Sigmoid colon (tissue), 7 donors: ENCODE results near the gene AACS. TPM values are rescaled to one million over a fixed set of nuclear protein-coding genes. Genes with fewer than 3 reads are reported as not detected.
"Not testable (repeated sequence)": the region's sequence is repeated elsewhere in the genome, so short reads cannot be mapped to it uniquely, and the experiment has no call there.

ENCODE experiments used
- DNase-seq: peaks from one replicate; pipeline ENCODE4 v3.0.0-alpha.2; 2019
- H3K27ac ChIP-seq, 4 donors: fragments of 200-600 bp; sonication (generic); one replicate each; pipeline ENCODE4 v1.5.1; 2016 to 2019; ENCODE audit warnings: mild to moderate bottlenecking in 1 of 4
- H3K27me3 ChIP-seq, 3 donors: fragments of 200-600 bp; sonication (generic); one replicate each; pipeline ENCODE4 v1.5.1; 2019; ENCODE audit warnings: mild to moderate bottlenecking in 1 of 3
- H3K36me3 ChIP-seq, 4 donors: fragments of 200-600 bp; sonication (generic); one replicate each; pipeline ENCODE4 v1.5.1; 2016 to 2019
- H3K4me1 ChIP-seq, 4 donors: fragments of 200-600 bp; sonication (generic); one replicate each; pipeline ENCODE4 v1.5.1; 2017 to 2019
- H3K4me3 ChIP-seq, 4 donors: fragments of 200-600 bp; sonication (generic); one replicate each; pipeline ENCODE4 v1.5.1; 2017 to 2019; ENCODE audit warnings: mild to moderate bottlenecking in 2 of 4, moderate library complexity in 1 of 4
- H3K9me3 ChIP-seq, 4 donors: fragments of 200-600 bp in 3 of 4; sonication (generic) in 3 of 4; one replicate each; pipeline versions ENCODE4 v1.5.1 to v1.6.1; 2013 to 2019
- CTCF ChIP-seq, 4 experiments: fragments of 450-650 bp in 3 of 4; fragments of 200-600 bp in 1 of 4; IDR thresholded peaks; one replicate each; pipeline ENCODE4 v1.5.1; 2016 to 2019; ENCODE audit warnings: antibody characterized with exemption in 4 of 4, mild to moderate bottlenecking in 3 of 4, moderate library complexity in 2 of 4
- EP300 ChIP-seq, 4 donors: sonication (generic); formaldehyde crosslinking; IDR thresholded peaks; one replicate each; pipeline ENCODE4 v1.6.1; 2017; ENCODE audit warnings: antibody characterized with exemption in 4 of 4
- POLR2A ChIP-seq, 2 donors: fragments of 450-650 bp; IDR thresholded peaks; one replicate each; pipeline ENCODE4 v1.6.1; 2016; ENCODE audit warnings: antibody characterized with exemption in 2 of 2, mild to moderate bottlenecking in 2 of 2, moderate library complexity in 2 of 2
- POLR2AphosphoS5 ChIP-seq, 4 donors: sonication (generic); formaldehyde crosslinking; IDR thresholded peaks; one replicate each; pipeline ENCODE4 v1.6.1; 2017; ENCODE audit warnings: antibody characterized with exemption in 4 of 4
- WGBS, 2 donors: extraction: QIAGEN DNeasy Blood & Tissue Kit; methylation state at CpG; one replicate each; pipeline ENCODE4 v1.1.7; 2013; 5-methylcytosine and 5-hydroxymethylcytosine counted together
- intact Hi-C: fragments of 100-400 bp; cut with DNase I; formaldehyde crosslinking; loops from one replicate; pipeline ENCODE4 v1.15.1; 2023
- polyA plus RNA-seq, 3 donors: library from polyadenylated mRNA; stranded (reverse); fragments of 200-250 nt; gene quantifications; one replicate each; pipeline ENCODE4 v1.2.3, GENCODE V29; 2013
- total RNA-seq, 4 donors: library from RNA; depleted of rRNA; stranded (reverse); fragments of >200 nt; gene quantifications; one replicate each; pipeline ENCODE4 v1.1.0, GENCODE V29; 2016
- donor health status: healthy with polysubstance abuse.
- donor health status: Bipolar disorder and iron deficiency.
- donor health status: healthy.

AACS gene
- total and polyA plus RNA-seq, 7 donors: 8.1 to 38.0 (median 12.7) TPM

GRCh38 chr12:125055591-125055990 is 9.6 kb upstream of the AACS start:
- WGBS, 2 donors: 90 to 93% methylated on average over 9 of the region's 9 CpGs
- H3K4me3 ChIP-seq: no peak overlapping the region
- intact Hi-C loops: no loop called here
- H3K27me3 ChIP-seq: no peaks in the 10 kb centered on the region
- H3K36me3 ChIP-seq: no peaks in the 10 kb centered on the region
- no peaks in the 10 kb centered on the region for H3K4me1 ChIP-seq
- H3K27ac ChIP-seq: no peak overlapping the region
- no peaks in the 10 kb centered on the region for H3K9me3 ChIP-seq
- no peak for DNase-seq
- TF ChIP-seq EP300 (IDR thresholded peaks at IDR 0.05): no peak
- no peak for TF ChIP-seq POLR2A (IDR thresholded peaks at IDR 0.05)
- no peak for TF ChIP-seq POLR2AphosphoS5 (IDR thresholded peaks at IDR 0.05)
- TF ChIP-seq CTCF (IDR thresholded peaks at IDR 0.05): no peak

- H3K4me1 ChIP-seq: no peaks in the 10 kb centered on the region
- no peak overlapping the region for H3K27ac ChIP-seq
- 92 to 93% methylated on average over 14 of the region's 14 CpGs for WGBS, 2 donors
Observed at GRCh38 chr12:125056306-125056705, 8.9 kb upstream of the AACS start.

GRCh38 chr12:125057708-125058107 is 7.5 kb upstream of the AACS start:
- no peak overlapping the region for H3K27ac ChIP-seq
- intact Hi-C loops: no loop called here
- H3K4me3 ChIP-seq: no peak overlapping the region
- H3K27me3 ChIP-seq: no peaks in the 10 kb centered on the region
- no peaks in the 10 kb centered on the region for H3K9me3 ChIP-seq
- H3K4me1 ChIP-seq: no peaks in the 10 kb centered on the region
- H3K36me3 ChIP-seq: no peaks in the 10 kb centered on the region
- 86 to 91% methylated on average over 5 of the region's 5 CpGs for WGBS, 2 donors
- no peak for TF ChIP-seq CTCF (IDR thresholded peaks at IDR 0.05)
- no peak for TF ChIP-seq EP300 (IDR thresholded peaks at IDR 0.05)
- TF ChIP-seq POLR2AphosphoS5 (IDR thresholded peaks at IDR 0.05): no peak
- TF ChIP-seq POLR2A (IDR thresholded peaks at IDR 0.05): no peak
- DNase-seq: no peak

More at GRCh38 chr12:125056306-125056705, 8.9 kb upstream of the AACS start:
- no peak overlapping the region for H3K4me3 ChIP-seq
- TF ChIP-seq POLR2A (IDR thresholded peaks at IDR 0.05) (no peak), EP300 (IDR thresholded peaks at IDR 0.05) (no peak), CTCF (IDR thresholded peaks at IDR 0.05) (no peak)
- H3K9me3 ChIP-seq: no peaks in the 10 kb centered on the region
- intact Hi-C loops: no loop called here
- no peaks in the 10 kb centered on the region for H3K27me3 ChIP-seq
- H3K36me3 ChIP-seq: no peaks in the 10 kb centered on the region
- DNase-seq: no peak

GRCh38 chr12:125061229-125061628 is 4.0 kb upstream of the AACS start:
- WGBS, 2 donors: 94 to 96% methylated on average over 3 of the region's 3 CpGs
- TF ChIP-seq POLR2A (IDR thresholded peaks at IDR 0.05) (no peak), EP300 (IDR thresholded peaks at IDR 0.05) (no peak), POLR2AphosphoS5 (IDR thresholded peaks at IDR 0.05) (no peak), CTCF (IDR thresholded peaks at IDR 0.05) (no peak)
- DNase-seq: no peak
- H3K4me1 ChIP-seq: peaks cover 0 to 17% (median 13%) of the 10 kb centered on the region in 4 donors
- intact Hi-C loops: no loop called here
- H3K27ac ChIP-seq: no peak overlapping the region
- no peaks in the 10 kb centered on the region for H3K36me3 ChIP-seq
- H3K4me3 ChIP-seq: no peak overlapping the region
- no peaks in the 10 kb centered on the region for H3K9me3 ChIP-seq
- no peaks in the 10 kb centered on the region for H3K27me3 ChIP-seq

- H3K27ac ChIP-seq, H3K4me3 ChIP-seq, intact Hi-C loops, DNase-seq, H3K9me3 ChIP-seq, H3K36me3 ChIP-seq, H3K27me3 ChIP-seq: not testable (repeated sequence)
- 77 to 81% methylated on average over 4 of the region's 4 CpGs for WGBS, 2 donors
- peaks cover 0 to 19% (median 15%) of the 10 kb centered on the region in 4 donors for H3K4me1 ChIP-seq
Observed at GRCh38 chr12:125063522-125063921, 1.7 kb upstream of the AACS start.
